GM13976 (cell line): ENCODE results near the gene KLF15.

Experiments used
- DNase-seq: peaks from one replicate; pipeline ENCODE4 v3.0.0; 2012; ENCODE audit warnings: low spot score
- CTCF ChIP-seq: IDR thresholded peaks from 2 replicates; pipeline ENCODE4 v1.5.1; 2012; ENCODE audit warnings: borderline replicate concordance, mild to moderate bottlenecking; ENCODE audit not compliant: insufficient read depth; ENCODE audit errors: extremely low read depth, missing control alignments, control extremely low read depth
- in situ Hi-C: fragments of 300-500 bp; cut with MboI; formaldehyde crosslinking; loops from one replicate; pipeline ENCODE4 v1.12.0; 2022; ENCODE audit warnings: low sequenced_read_pairs, mixed read lengths, inconsistent platforms; ENCODE audit not compliant: unreplicated experiment

KLF15 gene

GRCh38 chr3:126304291-126304690 is 52.9 kb downstream of the KLF15 start:
- in situ Hi-C loops = no loop called here
- no peak for DNase-seq
- no peak for TF ChIP-seq CTCF

- DNase-seq = no peak
- no peak for TF ChIP-seq CTCF
- in situ Hi-C loops = no loop called here
These were observed 53.9 kb downstream of the KLF15 start for GRCh38 chr3:126303272-126303671.

GRCh38 chr3:126300761-126301481 is 56.3 kb downstream of the KLF15 start:
- TF ChIP-seq CTCF = no peak
- DNase-seq = no peak
- in situ Hi-C loops = no loop called here

- in situ Hi-C loops = no loop called here
- DNase-seq = no peak
- no peak for TF ChIP-seq CTCF
These were observed 57.0 kb downstream of the KLF15 start for GRCh38 chr3:126300001-126300760.

- in situ Hi-C loops = no loop called here
- DNase-seq = no peak
- TF ChIP-seq CTCF = no peak
These were observed 61.7 kb downstream of the KLF15 start for GRCh38 chr3:126295407-126295939.

- TF ChIP-seq CTCF = no peak
- DNase-seq = no peak
- in situ Hi-C loops = no loop called here
These were observed 62.9 kb downstream of the KLF15 start for GRCh38 chr3:126294211-126294808.
